Progenitor cell of endocrine pancreas (in vitro differentiated cells): ENCODE data around the gene C1R. TPM values are rescaled to one million over a fixed set of nuclear protein-coding genes. Genes with fewer than 3 reads are reported as not detected.

Experiments used
- DNase-seq: peaks from one replicate; pipeline ENCODE4 v3.0.0; 2021; ENCODE audit warnings: low spot score; ENCODE audit not compliant: unreplicated experiment
- H3K27ac Mint-ChIP-seq: 2 replicates; pipeline ENCODE4 v1.8.0; 2021; ENCODE audit warnings: mild to moderate bottlenecking, moderate library complexity, mixed read lengths
- H3K27me3 Mint-ChIP-seq: 2 replicates; pipeline ENCODE4 v1.8.0; 2021; ENCODE audit warnings: mixed read lengths
- H3K36me3 Mint-ChIP-seq: 2 replicates; pipeline ENCODE4 v1.8.0; 2022; ENCODE audit warnings: mixed read lengths; ENCODE audit not compliant: insufficient read depth
- H3K4me1 Mint-ChIP-seq: 2 replicates; pipeline ENCODE4 v1.8.0; 2021; ENCODE audit warnings: low read depth, mixed read lengths
- H3K4me3 Mint-ChIP-seq: 2 replicates; pipeline ENCODE4 v1.8.0; 2021; ENCODE audit warnings: low read depth, mild to moderate bottlenecking, moderate library complexity, mixed read lengths
- H3K9me3 Mint-ChIP-seq: 2 replicates; pipeline ENCODE4 v1.8.0; 2021; ENCODE audit warnings: low read depth, mixed read lengths
- CTCF ChIP-seq: fragments of 200-600 bp; sonication (generic); IDR thresholded peaks from one replicate; pipeline ENCODE4 v1.5.0; 2021; ENCODE audit warnings: antibody characterized with exemption, mild to moderate bottlenecking; ENCODE audit not compliant: unreplicated experiment
- total RNA-seq: library from RNA; stranded (reverse); gene quantifications from 2 replicates; pipeline ENCODE4 v1.2.1, GENCODE V29; 2021

Gene C1R
- total RNA-seq, 1 donor from 2014 or later: 10.2 TPM

GRCh38 chr12:7102582-7102981 is 10.3 kb upstream of the C1R start:
- peaks cover 3% of the 10 kb centered on the region for H3K4me1 Mint-ChIP-seq
- TF ChIP-seq CTCF: no peak
- H3K27ac Mint-ChIP-seq: no peak overlapping the region
- H3K27me3 Mint-ChIP-seq: no peaks in the 10 kb centered on the region
- no peak for DNase-seq
- H3K36me3 Mint-ChIP-seq: peaks cover 37% of the 10 kb centered on the region
- H3K9me3 Mint-ChIP-seq: peaks cover 10% of the 10 kb centered on the region
- H3K4me3 Mint-ChIP-seq: no peak overlapping the region

DNA sequence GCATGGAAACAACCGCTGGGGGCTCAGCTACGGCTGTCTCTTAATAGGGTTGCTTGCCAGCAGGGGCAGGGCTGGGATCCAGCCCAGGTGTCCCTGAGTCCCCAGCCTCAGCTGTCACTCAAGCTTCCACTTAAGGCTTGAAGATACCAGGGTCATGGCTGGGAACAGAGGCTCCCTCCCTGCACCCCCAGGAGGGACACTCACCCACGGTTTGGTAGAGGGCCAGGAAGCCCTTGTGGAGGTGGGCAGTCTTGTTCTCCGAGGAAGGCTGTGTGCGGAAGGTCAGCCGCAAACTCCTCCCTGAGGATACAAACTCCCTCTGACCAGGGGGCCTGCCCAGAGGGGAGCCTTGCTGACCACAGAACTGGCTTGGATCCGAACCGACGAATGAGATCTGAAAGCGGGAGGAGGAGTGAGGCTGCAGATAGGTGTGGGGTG is 9.5 kb upstream of the C1R start:
- no peak for TF ChIP-seq CTCF
- Mint-ChIP-seq H3K27ac (no peak overlapping the region), H3K9me3 (peaks cover 10% of the 10 kb centered on the region), H3K36me3 (peaks cover 36% of the 10 kb centered on the region), H3K27me3 (no peaks in the 10 kb centered on the region), H3K4me3 (no peak overlapping the region), H3K4me1 (peaks cover 2% of the 10 kb centered on the region)
- no peak for DNase-seq

DNA sequence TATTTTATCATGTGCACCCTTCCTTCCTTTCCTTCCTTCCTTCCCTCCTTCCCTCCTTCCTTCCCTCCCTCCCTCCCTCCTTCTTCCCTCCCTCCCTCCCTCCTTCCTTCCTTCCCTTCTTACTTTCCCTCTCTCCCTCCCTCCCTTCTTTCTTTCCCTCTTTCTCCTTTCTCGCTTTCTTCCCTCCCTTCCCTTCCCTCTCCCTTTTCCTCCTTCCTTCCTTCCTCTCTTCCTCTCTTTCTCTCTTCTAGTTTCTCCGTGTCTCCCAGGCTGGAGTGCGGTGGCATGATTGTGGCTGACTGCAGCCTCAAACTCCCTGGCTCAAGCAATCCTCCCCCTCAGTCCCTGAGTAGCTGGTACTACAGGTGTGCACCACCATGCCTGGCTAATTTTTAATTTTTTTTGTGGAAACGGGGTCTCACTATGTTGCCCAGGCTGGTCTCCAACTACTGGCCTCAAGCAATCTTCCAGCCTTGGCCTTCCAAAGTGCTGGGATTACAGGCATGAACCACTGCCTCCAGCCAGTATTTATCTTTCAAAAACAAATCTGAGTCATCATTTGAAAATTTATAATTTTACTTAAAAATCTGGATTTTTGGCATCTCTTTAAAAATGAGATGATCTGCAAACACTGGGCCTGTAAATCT is 8.9 kb upstream of the C1R start:
- H3K27me3 Mint-ChIP-seq: no peaks in the 10 kb centered on the region
- no peak overlapping the region for H3K4me3 Mint-ChIP-seq
- H3K9me3 Mint-ChIP-seq: peaks cover 6% of the 10 kb centered on the region
- no peak for DNase-seq
- no peak overlapping the region for H3K27ac Mint-ChIP-seq
- peaks cover 2% of the 10 kb centered on the region for H3K4me1 Mint-ChIP-seq
- peaks cover 31% of the 10 kb centered on the region for H3K36me3 Mint-ChIP-seq
- no peak for TF ChIP-seq CTCF

DNA sequence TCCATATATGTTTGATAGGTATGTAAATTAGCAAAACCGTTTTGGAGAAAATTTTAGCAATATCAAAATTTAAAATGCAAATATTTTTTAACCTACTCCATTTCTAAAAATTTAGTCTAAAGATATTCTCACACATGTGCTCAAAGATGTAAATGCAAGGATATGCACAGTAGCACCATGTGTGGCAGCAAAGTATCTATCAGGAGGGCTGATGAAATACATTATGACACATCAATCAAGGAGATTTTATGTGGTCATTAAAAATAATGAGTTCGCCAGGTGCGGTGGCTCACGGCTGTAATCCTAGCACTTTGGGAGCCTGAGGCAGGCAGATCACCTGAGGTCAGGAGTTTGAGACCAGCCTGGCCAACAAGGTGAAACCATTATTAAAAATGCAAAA is 8.0 kb upstream of the C1R start:
- no peaks in the 10 kb centered on the region for H3K9me3 Mint-ChIP-seq
- no peak for TF ChIP-seq CTCF
- H3K4me1 Mint-ChIP-seq: no peaks in the 10 kb centered on the region
- H3K27me3 Mint-ChIP-seq: no peaks in the 10 kb centered on the region
- H3K36me3 Mint-ChIP-seq: peaks cover 22% of the 10 kb centered on the region
- H3K4me3 Mint-ChIP-seq: no peak overlapping the region
- H3K27ac Mint-ChIP-seq: no peak overlapping the region
- no peak for DNase-seq

- H3K9me3 Mint-ChIP-seq: no peaks in the 10 kb centered on the region
- H3K27ac Mint-ChIP-seq: no peak overlapping the region
- no peak for TF ChIP-seq CTCF
- no peak for DNase-seq
- H3K27me3 Mint-ChIP-seq: no peaks in the 10 kb centered on the region
- H3K4me3 Mint-ChIP-seq: no peak overlapping the region
- peaks cover 19% of the 10 kb centered on the region for H3K36me3 Mint-ChIP-seq
- H3K4me1 Mint-ChIP-seq: no peaks in the 10 kb centered on the region
Observed at GRCh38 chr12:7099290-7099996, 7.2 kb upstream of the C1R start.
